Activated T-helper 1 cell treated with anti-CD3 and anti-CD28 coated beads, Interleukin-12 subunit alpha, Interleukin-12 subunit beta, Interleukin-2, Interleukin-4 antibody, amounts not matched to agents 30 ng/mL and 10 ng/mL and 1 ng/mL, durations not matched to agents 14 hours and 24 hours and 36 hours (primary cell): ENCODE results near the gene MCL1. TPM values are rescaled to one million over a fixed set of nuclear protein-coding genes. Genes with fewer than 3 reads are reported as not detected.
A peak's percentile ranks its signal among the peaks of the same experiment; 100 is the strongest.

ENCODE experiments used
- DNase-seq: peaks from one replicate; pipeline ENCODE4 v3.0.0; 2021; ENCODE audit warnings: low spot score
- H3K27ac Mint-ChIP-seq: one replicate; pipeline ENCODE4 v1.8.0; 2021; ENCODE audit warnings: mild to moderate bottlenecking, mixed read lengths
- H3K27me3 Mint-ChIP-seq: one replicate; pipeline ENCODE4 v1.8.0; 2022; ENCODE audit warnings: mild to moderate bottlenecking, moderate library complexity, mixed read lengths; ENCODE audit not compliant: insufficient read depth
- H3K36me3 Mint-ChIP-seq: one replicate; pipeline ENCODE4 v1.8.0; 2021; ENCODE audit warnings: low read depth, mixed read lengths
- H3K4me1 Mint-ChIP-seq: one replicate; pipeline ENCODE4 v1.8.0; 2021; ENCODE audit warnings: low read depth, mixed read lengths
- H3K4me3 Mint-ChIP-seq: one replicate; pipeline ENCODE4 v1.8.0; 2021; ENCODE audit warnings: mild to moderate bottlenecking, moderate library complexity, mixed read lengths
- H3K9me3 Mint-ChIP-seq: one replicate; pipeline ENCODE4 v1.8.0; 2021; ENCODE audit warnings: mixed read lengths
- intact Hi-C: fragments of 100-400 bp; cut with micrococcal nuclease; formaldehyde crosslinking; loops from one replicate; pipeline ENCODE4 v1.15.1; 2024
- total RNA-seq: library from RNA; stranded (reverse); gene quantifications from 2 replicates; pipeline ENCODE4 v1.2.3, GENCODE V29; 2022

The MCL1 gene
- total RNA-seq, 1 donor from 2014 or later, result 311 TPM

DNA sequence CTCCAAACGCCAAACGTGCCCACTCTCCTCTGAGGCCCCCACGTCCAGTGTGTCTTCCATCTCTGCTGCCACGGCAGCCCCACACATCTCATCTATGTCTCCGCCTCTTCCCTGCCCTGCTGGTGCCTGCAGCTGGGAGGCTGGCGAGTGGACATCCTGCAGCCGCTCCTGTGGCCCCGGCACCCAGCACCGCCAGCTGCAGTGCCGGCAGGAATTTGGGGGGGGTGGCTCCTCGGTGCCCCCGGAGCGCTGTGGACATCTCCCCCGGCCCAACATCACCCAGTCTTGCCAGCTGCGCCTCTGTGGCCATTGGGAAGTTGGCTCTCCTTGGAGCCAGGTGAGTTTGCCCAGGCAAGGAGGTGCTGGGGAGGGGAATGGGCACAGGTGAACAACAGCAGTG lies 21.6 kb downstream of the MCL1 start:
- Mint-ChIP-seq H3K36me3 (peaks cover 5% of the 10 kb centered on the region), H3K4me1 (peaks cover 28% of the 10 kb centered on the region), H3K4me3 (no peak overlapping the region), H3K9me3 (no peaks in the 10 kb centered on the region), H3K27me3 (no peaks in the 10 kb centered on the region), H3K27ac (no peak overlapping the region)
- no peak for DNase-seq
- intact Hi-C loops, result no loop called here

DNA sequence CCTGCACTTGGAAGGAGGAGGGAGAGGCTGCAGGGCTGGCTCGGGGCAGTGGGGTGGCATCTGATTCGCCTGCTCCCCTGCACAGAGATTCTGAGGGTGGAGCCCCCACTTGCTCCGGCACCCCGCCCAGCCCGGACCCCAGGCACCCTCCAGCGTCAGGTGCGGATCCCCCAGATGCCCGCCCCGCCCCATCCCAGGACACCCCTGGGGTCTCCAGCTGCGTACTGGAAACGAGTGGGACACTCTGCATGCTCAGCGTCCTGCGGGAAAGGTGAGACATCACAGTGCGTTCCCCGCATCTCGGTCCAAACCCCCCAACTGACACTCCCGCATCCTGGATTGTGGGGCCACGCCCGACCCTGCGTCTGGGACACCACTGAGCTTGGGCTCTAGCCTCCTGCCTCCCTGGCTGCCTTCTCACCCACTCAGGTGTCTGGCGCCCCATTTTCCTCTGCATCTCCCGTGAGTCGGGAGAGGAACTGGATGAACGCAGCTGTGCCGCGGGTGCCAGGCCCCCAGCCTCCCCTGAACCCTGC lies 22.3 kb downstream of the MCL1 start:
- Mint-ChIP-seq H3K4me1 (peaks cover 28% of the 10 kb centered on the region), H3K9me3 (no peaks in the 10 kb centered on the region), H3K27me3 (no peaks in the 10 kb centered on the region), H3K4me3 (no peak overlapping the region), H3K36me3 (peaks cover 5% of the 10 kb centered on the region), H3K27ac (no peak overlapping the region)
- DNase-seq, result no peak
- intact Hi-C loops, result no loop called here

DNA sequence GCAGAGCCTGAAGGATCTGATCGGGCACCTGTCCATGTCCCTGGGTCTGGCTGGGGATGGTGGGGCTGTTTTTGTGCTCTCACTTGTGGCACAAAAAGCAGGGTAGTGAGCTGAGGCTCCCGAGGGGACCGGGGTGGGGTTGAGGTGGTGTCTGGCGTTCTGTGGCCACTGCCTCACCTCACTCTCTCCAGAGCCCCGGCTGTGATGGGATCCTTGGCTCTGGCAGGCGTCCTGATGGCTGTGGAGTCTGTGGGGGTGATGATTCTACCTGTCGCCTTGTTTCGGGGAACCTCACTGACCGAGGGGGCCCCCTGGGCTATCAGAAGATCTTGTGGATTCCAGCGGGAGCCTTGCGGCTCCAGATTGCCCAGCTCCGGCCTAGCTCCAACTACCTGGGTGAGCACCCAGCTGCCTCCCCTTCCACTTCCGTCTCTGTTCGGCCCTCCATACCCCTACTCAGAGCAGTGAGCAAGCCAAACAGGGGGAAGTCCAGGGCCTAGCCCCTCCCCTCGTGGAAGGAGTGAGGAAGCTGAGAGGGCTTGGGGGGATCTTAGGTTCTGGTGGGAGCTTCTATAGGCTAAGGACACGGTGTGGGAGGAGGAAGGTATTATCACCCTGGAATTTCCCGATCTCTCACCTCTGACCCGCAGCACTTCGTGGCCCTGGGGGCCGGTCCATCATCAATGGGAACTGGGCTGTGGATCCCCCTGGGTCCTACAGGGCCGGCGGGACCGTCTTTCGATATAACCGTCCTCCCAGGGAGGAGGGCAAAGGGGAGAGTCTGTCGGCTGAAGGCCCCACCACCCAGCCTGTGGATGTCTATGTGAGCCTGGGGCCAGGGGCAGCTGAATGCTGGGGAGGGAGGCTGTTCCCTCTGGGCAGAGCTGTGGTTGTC lies 23.2 kb downstream of the MCL1 start:
- intact Hi-C loops, result no loop called here
- peaks cover 6% of the 10 kb centered on the region for H3K36me3 Mint-ChIP-seq
- peaks cover 30% of the 10 kb centered on the region for H3K4me1 Mint-ChIP-seq
- peaks cover under 1% of the 10 kb centered on the region for H3K27me3 Mint-ChIP-seq
- no peak overlapping the region for H3K27ac Mint-ChIP-seq
- H3K9me3 Mint-ChIP-seq, result no peaks in the 10 kb centered on the region
- DNase-seq, result no peak
- no peak overlapping the region for H3K4me3 Mint-ChIP-seq

DNA sequence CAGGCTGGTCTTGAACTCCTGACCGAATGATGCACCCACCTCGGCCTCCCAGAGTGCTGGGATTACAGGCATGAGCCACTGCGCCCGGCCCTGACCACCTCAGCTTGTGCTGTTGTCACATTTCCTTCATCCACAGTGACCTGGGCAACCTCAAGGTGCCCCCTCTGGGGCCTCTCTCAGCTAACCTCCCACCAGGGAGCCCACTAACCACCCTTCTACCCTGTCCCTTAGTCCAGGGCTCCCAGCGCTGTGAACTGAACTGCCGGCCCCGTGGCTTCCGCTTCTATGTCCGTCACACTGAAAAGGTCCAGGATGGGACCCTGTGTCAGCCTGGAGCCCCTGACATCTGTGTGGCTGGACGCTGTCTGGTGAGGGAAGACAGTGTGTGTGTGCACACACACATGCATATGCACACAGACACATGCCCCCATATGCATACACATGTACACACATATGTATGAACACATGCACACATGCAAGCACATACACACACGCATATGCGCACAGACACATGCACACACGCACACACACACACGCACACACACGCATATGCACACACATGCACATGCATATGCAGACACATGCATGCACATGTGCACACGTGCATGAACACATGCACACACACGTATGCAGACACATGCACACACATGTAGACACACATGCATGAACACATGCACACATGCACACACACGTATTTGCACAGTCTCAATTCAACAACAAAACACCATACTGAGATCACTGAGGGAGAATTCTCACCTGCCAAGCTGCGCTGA lies 24.0 kb downstream of the MCL1 start:
- DNase-seq, result no peak
- peaks cover 7% of the 10 kb centered on the region for H3K36me3 Mint-ChIP-seq

DNA sequence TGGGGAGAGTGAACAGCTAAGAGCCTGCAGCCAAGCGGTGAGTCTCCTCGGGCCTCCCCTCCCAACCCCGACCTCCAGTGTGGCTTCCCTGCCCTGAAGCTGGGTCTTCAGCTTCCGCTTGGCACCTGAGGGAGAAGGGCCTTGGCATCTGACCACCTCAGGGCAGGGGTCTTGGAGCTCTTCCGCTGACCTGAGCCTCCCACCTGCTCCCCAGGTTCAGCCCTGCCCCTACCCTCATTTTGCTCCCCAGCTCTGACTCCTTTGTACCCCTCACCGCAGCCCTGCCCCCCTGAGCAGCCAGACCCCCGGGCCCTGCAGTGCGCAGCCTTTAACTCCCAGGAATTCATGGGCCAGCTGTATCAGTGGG lies 25.3 kb downstream of the MCL1 start:
- peaks cover 7% of the 10 kb centered on the region for H3K36me3 Mint-ChIP-seq
- no peak overlapping the region for H3K4me3 Mint-ChIP-seq
- peaks cover 8% of the 10 kb centered on the region for H3K27me3 Mint-ChIP-seq
- peaks cover 29% of the 10 kb centered on the region for H3K4me1 Mint-ChIP-seq
- intact Hi-C loops, result no loop called here
- no peak overlapping the region for H3K27ac Mint-ChIP-seq
- H3K9me3 Mint-ChIP-seq, result no peaks in the 10 kb centered on the region
- no peak for DNase-seq

More for the DNA sequence above, 24.0 kb downstream of the MCL1 start:
- Mint-ChIP-seq H3K4me1 (peaks cover 31% of the 10 kb centered on the region), H3K9me3 (no peaks in the 10 kb centered on the region), H3K4me3 (no peak overlapping the region), H3K27ac (no peak overlapping the region), H3K27me3 (peaks cover 3% of the 10 kb centered on the region)
- intact Hi-C loops, result no loop called here

DNA sequence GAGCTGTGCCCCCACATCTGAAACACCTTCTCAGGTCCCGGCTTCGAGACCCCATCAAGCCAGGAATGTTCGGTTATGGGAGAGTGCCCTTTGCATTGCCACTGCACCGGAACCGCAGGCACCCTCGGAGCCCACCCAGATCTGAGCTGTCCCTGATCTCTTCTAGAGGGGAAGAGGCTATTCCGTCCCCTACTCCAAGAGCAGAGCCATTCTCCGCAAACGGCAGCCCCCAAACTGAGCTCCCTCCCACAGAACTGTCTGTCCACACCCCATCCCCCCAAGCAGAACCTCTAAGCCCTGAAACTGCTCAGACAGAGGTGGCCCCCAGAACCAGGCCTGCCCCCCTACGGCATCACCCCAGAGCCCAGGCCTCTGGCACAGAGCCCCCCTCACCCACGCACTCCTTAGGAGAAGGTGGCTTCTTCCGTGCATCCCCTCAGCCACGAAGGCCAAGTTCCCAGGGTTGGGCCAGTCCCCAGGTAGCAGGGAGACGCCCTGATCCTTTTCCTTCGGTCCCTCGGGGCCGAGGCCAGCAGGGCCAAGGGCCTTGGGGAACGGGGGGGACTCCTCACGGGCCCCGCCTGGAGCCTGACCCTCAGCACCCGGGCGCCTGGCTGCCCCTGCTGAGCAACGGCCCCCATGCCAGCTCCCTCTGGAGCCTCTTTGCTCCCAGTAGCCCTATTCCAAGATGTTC lies 25.9 kb downstream of the MCL1 start:
- intact Hi-C loops, result no loop called here
- H3K36me3 Mint-ChIP-seq, result peaks cover 7% of the 10 kb centered on the region
- H3K9me3 Mint-ChIP-seq, result no peaks in the 10 kb centered on the region
- no peak for DNase-seq
- peaks cover 31% of the 10 kb centered on the region for H3K4me1 Mint-ChIP-seq
- peaks cover 9% of the 10 kb centered on the region for H3K27me3 Mint-ChIP-seq
- H3K27ac Mint-ChIP-seq, result no peak overlapping the region
- no peak overlapping the region for H3K4me3 Mint-ChIP-seq

DNA sequence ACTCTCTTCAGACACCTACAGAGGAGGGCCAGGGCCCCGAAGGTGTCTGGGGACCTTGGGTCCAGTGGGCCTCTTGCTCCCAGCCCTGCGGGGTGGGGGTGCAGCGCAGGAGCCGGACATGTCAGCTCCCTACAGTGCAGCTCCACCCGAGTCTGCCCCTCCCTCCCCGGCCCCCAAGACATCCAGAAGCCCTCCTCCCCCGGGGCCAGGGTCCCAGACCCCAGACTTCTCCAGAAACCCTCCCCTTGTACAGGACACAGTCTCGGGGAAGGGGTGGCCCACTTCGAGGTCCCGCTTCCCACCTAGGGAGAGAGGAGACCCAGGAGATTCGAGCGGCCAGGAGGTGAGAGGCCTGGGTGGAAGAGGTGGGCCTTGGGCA lies 26.5 kb downstream of the MCL1 start:
- DNase-seq, result no peak
- Mint-ChIP-seq H3K27ac (no peak overlapping the region), H3K27me3 (peaks cover 12% of the 10 kb centered on the region), H3K9me3 (no peaks in the 10 kb centered on the region), H3K4me3 (no peak overlapping the region), H3K4me1 (peaks cover 34% of the 10 kb centered on the region), H3K36me3 (peaks cover 7% of the 10 kb centered on the region)
- intact Hi-C loops, result no loop called here

DNA sequence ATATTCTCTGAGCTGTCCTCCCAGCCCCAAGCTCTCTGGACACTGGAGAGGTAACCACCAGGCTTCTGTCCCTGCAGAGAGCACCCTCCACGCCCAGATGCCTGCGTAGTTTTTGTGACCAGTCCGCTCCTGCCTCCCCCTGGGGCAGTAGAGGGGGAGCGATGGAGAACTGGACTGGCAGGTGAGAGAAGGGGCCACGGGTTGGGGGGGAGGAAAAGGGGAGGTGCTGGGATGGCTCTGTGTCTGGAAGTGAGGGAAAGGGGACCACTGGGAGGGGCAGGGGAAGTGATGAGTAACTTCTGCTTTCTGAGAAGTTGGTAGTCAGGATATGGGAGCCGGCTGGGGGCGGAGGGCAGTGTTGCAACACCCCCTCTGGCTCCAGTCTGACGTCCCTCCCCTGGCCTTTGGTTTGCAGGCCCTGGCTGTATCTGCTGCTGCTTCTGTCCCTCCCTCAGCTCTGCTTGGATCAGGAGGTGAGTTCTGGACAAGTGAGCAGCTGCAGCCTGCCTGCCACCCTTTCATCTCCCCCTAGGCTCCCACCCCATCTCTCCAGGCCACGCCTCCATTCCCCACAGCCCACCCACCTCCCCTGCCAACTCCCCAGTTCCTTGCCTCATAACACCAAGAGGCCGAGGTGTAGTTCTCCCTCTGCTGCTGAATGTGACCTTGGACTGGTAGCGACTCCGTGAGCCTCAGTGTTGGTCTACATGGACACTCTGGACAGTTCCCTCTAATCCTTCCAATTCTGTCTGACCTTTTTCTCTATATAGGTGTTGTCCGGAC lies 27.1 kb downstream of the MCL1 start:
- H3K4me1 Mint-ChIP-seq, result peaks cover 34% of the 10 kb centered on the region
- peak overlapping the region; percentile 10 for H3K4me3 Mint-ChIP-seq
- H3K27me3 Mint-ChIP-seq, result peaks cover 12% of the 10 kb centered on the region
- DNase-seq, result no peak
- peaks cover 7% of the 10 kb centered on the region for H3K36me3 Mint-ChIP-seq
- intact Hi-C loops, result no loop called here
- peak overlapping the region; percentile 6 for H3K27ac Mint-ChIP-seq
- no peaks in the 10 kb centered on the region for H3K9me3 Mint-ChIP-seq

DNA sequence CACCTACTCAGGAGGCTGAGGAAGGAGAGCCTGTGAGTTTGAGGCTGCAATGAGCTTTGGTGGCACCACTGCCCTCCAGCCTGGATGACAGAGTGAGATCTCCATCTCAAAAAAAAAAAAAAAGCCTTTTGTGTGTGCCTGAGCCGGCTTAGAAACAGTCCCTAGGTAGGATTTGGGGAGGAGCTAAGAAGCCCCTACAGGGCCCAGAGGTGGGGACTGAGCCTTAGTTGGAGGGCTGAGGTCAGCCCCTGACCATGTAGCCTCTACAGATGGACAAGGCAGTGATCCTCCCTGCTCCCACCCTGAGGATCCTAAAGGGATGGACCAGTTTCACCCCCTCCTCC lies 27.7 kb downstream of the MCL1 start:
- H3K9me3 Mint-ChIP-seq, result no peaks in the 10 kb centered on the region
- no peak overlapping the region for H3K4me3 Mint-ChIP-seq
- H3K27me3 Mint-ChIP-seq, result peaks cover 12% of the 10 kb centered on the region
- DNase-seq, result no peak
- intact Hi-C loops, result no loop called here
- H3K27ac Mint-ChIP-seq, result no peak overlapping the region
- H3K36me3 Mint-ChIP-seq, result peaks cover 7% of the 10 kb centered on the region
- peaks cover 34% of the 10 kb centered on the region for H3K4me1 Mint-ChIP-seq

DNA sequence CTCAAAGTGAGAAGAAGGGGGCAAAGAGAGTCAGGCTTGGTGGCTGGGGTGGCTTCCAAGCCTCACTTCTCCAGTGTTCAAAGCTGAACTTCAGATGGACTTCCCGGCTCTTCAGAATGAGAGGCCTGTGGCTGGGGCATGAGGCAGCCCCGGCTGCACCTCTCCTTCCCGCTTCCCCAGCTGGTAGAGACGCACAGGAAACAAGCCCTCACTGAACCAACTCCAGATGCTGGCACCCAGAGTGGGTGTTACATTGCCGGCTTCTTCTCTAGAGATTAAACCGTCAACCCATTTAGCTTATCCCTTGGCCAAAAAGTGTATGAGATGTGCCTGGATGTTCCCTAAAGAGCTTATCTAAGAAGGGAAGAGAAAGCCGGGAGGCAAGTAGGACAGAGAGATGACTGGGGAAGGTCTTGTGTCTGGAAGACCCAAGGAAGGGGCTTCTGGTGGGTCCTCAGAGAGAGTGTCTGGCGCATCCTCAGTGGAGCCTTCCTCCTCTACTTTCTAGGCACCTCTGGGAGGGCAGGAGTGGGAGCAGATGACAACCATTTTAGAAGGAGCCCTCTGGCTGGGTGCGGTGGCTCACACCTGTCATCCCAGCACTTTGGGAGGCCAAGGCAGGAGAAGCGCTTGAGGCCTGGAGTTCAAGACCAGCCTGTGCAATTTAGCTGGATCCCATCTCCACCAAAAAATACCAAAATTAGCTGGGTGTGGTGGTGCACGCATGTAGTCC lies 28.2 kb downstream of the MCL1 start:
- intact Hi-C loops, result no loop called here
- no peak for DNase-seq
- Mint-ChIP-seq H3K27me3 (peaks cover 14% of the 10 kb centered on the region), H3K36me3 (peaks cover 7% of the 10 kb centered on the region), H3K4me1 (peaks cover 34% of the 10 kb centered on the region), H3K27ac (peak overlapping the region; percentile 68), H3K9me3 (no peaks in the 10 kb centered on the region), H3K4me3 (no peak overlapping the region)

DNA sequence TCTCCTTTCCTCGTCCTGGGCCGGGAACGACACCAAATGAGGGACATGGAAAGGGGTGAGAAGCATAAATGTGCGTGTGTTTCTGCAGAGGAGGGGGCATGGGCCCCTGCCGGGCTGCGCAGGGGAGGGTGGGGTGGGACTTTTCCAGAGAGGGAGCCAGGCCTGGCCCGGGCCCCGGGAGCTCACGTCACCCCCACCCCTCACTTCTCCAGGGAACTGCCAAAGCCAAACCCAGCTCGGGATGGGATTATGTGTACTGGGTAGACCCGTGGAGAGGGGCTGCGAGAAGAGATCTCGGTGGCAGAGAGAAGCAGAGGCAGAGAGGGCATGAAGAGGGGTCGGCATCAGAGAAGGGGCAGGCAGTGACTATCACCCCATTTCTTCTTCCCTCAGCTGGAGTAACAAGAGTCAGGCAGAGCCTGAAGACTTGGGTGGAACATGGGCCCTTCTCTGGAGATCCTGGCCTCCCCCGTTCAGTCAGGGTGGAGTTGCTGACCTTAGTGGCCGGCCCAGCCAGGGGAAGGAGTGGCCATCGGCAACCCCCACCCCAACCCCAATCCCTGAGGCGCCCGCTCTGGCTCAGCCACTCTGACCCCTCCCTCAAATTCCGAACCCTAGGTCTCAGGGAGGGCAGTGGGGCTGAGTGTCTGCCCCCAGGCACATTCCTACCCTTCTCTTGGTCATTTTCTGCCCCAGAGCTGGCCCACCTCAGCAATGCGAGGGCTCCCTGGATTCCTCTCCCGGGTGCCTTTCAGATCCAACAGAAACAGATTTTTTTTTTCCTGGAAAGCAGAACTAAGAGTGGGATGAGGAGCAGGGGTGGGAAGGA lies 29.0 kb downstream of the MCL1 start:
- no peak overlapping the region for H3K27ac Mint-ChIP-seq
- peak overlapping the region; percentile 83 for H3K4me3 Mint-ChIP-seq
- no peaks in the 10 kb centered on the region for H3K9me3 Mint-ChIP-seq
- no peak for DNase-seq
- intact Hi-C loops, result no loop called here
- peaks cover 17% of the 10 kb centered on the region for H3K27me3 Mint-ChIP-seq
- H3K36me3 Mint-ChIP-seq, result peaks cover 4% of the 10 kb centered on the region
- peaks cover 34% of the 10 kb centered on the region for H3K4me1 Mint-ChIP-seq
